HEK293 (cell line): ENCODE measurements around the gene IL11RA.

ENCODE experiments used
- CTCF ChIA-PET: fragments of 350-600 bp; formaldehyde crosslinking; extraction: SDS; loops from one replicate; lab custom pipeline; 2021; ENCODE audit warnings: antibody characterized with exemption; lab: Yijun Ruan, JAX
- POLR2A ChIA-PET: fragments of 300-600 bp; formaldehyde crosslinking; extraction: SDS; loops from one replicate; lab custom pipeline; 2020; ENCODE audit warnings: antibody characterized with exemption, inconsistent platforms; lab: Yijun Ruan, JAX
- H3K27ac ChIP-seq: fragments of 200-500 bp; sonication (Bioruptor generic); 2 replicates; pipeline ENCODE4 v1.5.1; 2014; ENCODE audit warnings: low read depth, low read length, control low read depth, inconsistent platforms; ENCODE audit errors: extremely low read depth
- H3K36me3 ChIP-seq, 2 experiments: fragments of 200-500 bp in 1 of 2; sonication (Bioruptor generic) in 1 of 2; 1 replicate in 1 of 2; 2 replicates in 1 of 2; pipeline ENCODE4 v1.5.1; 2014 to 2017; ENCODE audit warnings: inconsistent platforms in 2 of 2, low read length in 2 of 2; ENCODE audit not compliant: control insufficient read depth in 2 of 2, insufficient read depth in 1 of 2
- H3K4me1 ChIP-seq: fragments of 200-500 bp; sonication (Bioruptor generic); 2 replicates; pipeline ENCODE4 v1.5.1; 2014; ENCODE audit warnings: mild to moderate bottlenecking, low read length, inconsistent platforms; ENCODE audit not compliant: control insufficient read depth, insufficient read depth
- H3K4me3 ChIP-seq: 2 replicates; pipeline ENCODE4 v1.5.1; 2011; ENCODE audit warnings: low read depth, mild to moderate bottlenecking, control low read depth, low read length, moderate library complexity
- H3K9me3 ChIP-seq: fragments of 200-500 bp; sonication (Bioruptor generic); 2 replicates; pipeline ENCODE4 v1.5.1; 2014; ENCODE audit warnings: low read depth, low read length, inconsistent platforms; ENCODE audit not compliant: control insufficient read depth, insufficient read depth
- HIC1 ChIP-seq: fragments of 450-650 bp; formaldehyde crosslinking; IDR thresholded peaks from 2 replicates; pipeline ENCODE4 v1.5.1; 2016; ENCODE audit warnings: missing biosample characterization, missing genetic modification characterization
- KLF17 ChIP-seq: fragments of 450-650 bp; formaldehyde crosslinking; IDR thresholded peaks from 2 replicates; pipeline ENCODE4 v1.5.1; 2016; ENCODE audit warnings: missing biosample characterization, missing genetic modification characterization
- MEIS1 ChIP-seq: sonication (generic); formaldehyde crosslinking; IDR thresholded peaks from 2 replicates; pipeline ENCODE4 v1.8.1; 2022; ENCODE audit warnings: missing genetic modification reagents, mild to moderate bottlenecking, borderline replicate concordance
- REST ChIP-seq: fragments of 450-650 bp; formaldehyde crosslinking; IDR thresholded peaks from 2 replicates; pipeline ENCODE4 v1.5.1; 2016; ENCODE audit warnings: missing biosample characterization, missing genetic modification characterization
- ZBTB1 ChIP-seq: fragments of 450-650 bp; formaldehyde crosslinking; IDR thresholded peaks from 2 replicates; pipeline ENCODE4 v1.5.1; 2016; ENCODE audit warnings: missing biosample characterization, missing genetic modification characterization
- ZBTB17 ChIP-seq: fragments of 450-650 bp; formaldehyde crosslinking; IDR thresholded peaks from 2 replicates; pipeline ENCODE4 v1.5.1; 2016; ENCODE audit warnings: missing biosample characterization, missing genetic modification characterization
- ZIC2 ChIP-seq: fragments of 450-650 bp; formaldehyde crosslinking; IDR thresholded peaks from 2 replicates; pipeline ENCODE4 v1.5.1; 2016; ENCODE audit warnings: missing biosample characterization, missing genetic modification characterization
- ZNF140 ChIP-seq: fragments of 450-650 bp; formaldehyde crosslinking; IDR thresholded peaks from 2 replicates; pipeline ENCODE4 v1.5.1; 2016; ENCODE audit warnings: missing biosample characterization, missing genetic modification characterization
- ZNF510 ChIP-seq: fragments of 450-650 bp; formaldehyde crosslinking; IDR thresholded peaks from 2 replicates; pipeline ENCODE4 v1.5.1; 2018; ENCODE audit warnings: mild to moderate bottlenecking, missing genetic modification characterization, missing biosample characterization; ENCODE audit not compliant: insufficient replicate concordance
- ZNF521 ChIP-seq: fragments of 450-650 bp; formaldehyde crosslinking; IDR thresholded peaks from 2 replicates; pipeline ENCODE4 v1.5.1; 2017; ENCODE audit warnings: missing biosample characterization, mild to moderate bottlenecking, missing genetic modification characterization
- ZNF596 ChIP-seq: fragments of 450-650 bp; IDR thresholded peaks from 2 replicates; pipeline ENCODE4 v1.5.0; 2018; ENCODE audit warnings: missing biosample characterization, mild to moderate bottlenecking, missing genetic modification characterization, moderate library complexity
- ZNF626 ChIP-seq: fragments of 450-650 bp; sonication (Bioruptor Pico); formaldehyde crosslinking; IDR thresholded peaks from 2 replicates; pipeline ENCODE4 v1.5.1; 2018; ENCODE audit warnings: missing biosample characterization, missing genetic modification characterization, inconsistent platforms
- ZNF660 ChIP-seq: fragments of 450-650 bp; IDR thresholded peaks from 2 replicates; pipeline ENCODE4 v1.5.1; 2018; ENCODE audit warnings: missing biosample characterization, mild to moderate bottlenecking, missing genetic modification characterization
- ZNF664 ChIP-seq: fragments of 450-650 bp; formaldehyde crosslinking; IDR thresholded peaks from 2 replicates; pipeline ENCODE4 v1.5.1; 2016; ENCODE audit warnings: missing biosample characterization, missing genetic modification characterization
- ZNF677 ChIP-seq: fragments of 450-650 bp; IDR thresholded peaks from 2 replicates; pipeline ENCODE4 v1.5.0; 2018; ENCODE audit warnings: missing biosample characterization, mild to moderate bottlenecking, missing genetic modification characterization, moderate library complexity
- ZNF692 ChIP-seq: fragments of 450-650 bp; formaldehyde crosslinking; IDR thresholded peaks from 2 replicates; pipeline ENCODE4 v1.5.1; 2016; ENCODE audit warnings: missing biosample characterization, missing genetic modification characterization
- ZNF776 ChIP-seq: fragments of 450-650 bp; formaldehyde crosslinking; IDR thresholded peaks from 2 replicates; pipeline ENCODE4 v1.5.0; 2017; ENCODE audit warnings: missing biosample characterization, missing genetic modification characterization, borderline replicate concordance
- ZNF830 ChIP-seq: fragments of 450-650 bp; IDR thresholded peaks from 2 replicates; pipeline ENCODE4 v1.5.0; 2018; ENCODE audit warnings: missing biosample characterization, missing genetic modification characterization, low read depth, mild to moderate bottlenecking, moderate library complexity
- ZSCAN16 ChIP-seq: fragments of 450-650 bp; formaldehyde crosslinking; IDR thresholded peaks from 2 replicates; pipeline ENCODE4 v1.5.1; 2016; ENCODE audit warnings: missing biosample characterization, missing genetic modification characterization
- TF ChIP-seq, protein P1 (sequence below): fragments of 450-650 bp; formaldehyde crosslinking; IDR thresholded peaks from 2 replicates; pipeline ENCODE4 v1.5.1; 2016; ENCODE audit warnings: missing biosample characterization, missing genetic modification characterization
- TF ChIP-seq, protein P2 (sequence below): fragments of 450-650 bp; formaldehyde crosslinking; IDR thresholded peaks from 2 replicates; pipeline ENCODE4 v1.5.1; 2016; ENCODE audit warnings: missing biosample characterization, missing genetic modification characterization
- TF ChIP-seq, protein P3 (sequence below): fragments of 450-650 bp; formaldehyde crosslinking; IDR thresholded peaks from 2 replicates; pipeline ENCODE4 v1.5.1; 2016; ENCODE audit warnings: missing biosample characterization, missing genetic modification characterization

IL11RA gene

DNA sequence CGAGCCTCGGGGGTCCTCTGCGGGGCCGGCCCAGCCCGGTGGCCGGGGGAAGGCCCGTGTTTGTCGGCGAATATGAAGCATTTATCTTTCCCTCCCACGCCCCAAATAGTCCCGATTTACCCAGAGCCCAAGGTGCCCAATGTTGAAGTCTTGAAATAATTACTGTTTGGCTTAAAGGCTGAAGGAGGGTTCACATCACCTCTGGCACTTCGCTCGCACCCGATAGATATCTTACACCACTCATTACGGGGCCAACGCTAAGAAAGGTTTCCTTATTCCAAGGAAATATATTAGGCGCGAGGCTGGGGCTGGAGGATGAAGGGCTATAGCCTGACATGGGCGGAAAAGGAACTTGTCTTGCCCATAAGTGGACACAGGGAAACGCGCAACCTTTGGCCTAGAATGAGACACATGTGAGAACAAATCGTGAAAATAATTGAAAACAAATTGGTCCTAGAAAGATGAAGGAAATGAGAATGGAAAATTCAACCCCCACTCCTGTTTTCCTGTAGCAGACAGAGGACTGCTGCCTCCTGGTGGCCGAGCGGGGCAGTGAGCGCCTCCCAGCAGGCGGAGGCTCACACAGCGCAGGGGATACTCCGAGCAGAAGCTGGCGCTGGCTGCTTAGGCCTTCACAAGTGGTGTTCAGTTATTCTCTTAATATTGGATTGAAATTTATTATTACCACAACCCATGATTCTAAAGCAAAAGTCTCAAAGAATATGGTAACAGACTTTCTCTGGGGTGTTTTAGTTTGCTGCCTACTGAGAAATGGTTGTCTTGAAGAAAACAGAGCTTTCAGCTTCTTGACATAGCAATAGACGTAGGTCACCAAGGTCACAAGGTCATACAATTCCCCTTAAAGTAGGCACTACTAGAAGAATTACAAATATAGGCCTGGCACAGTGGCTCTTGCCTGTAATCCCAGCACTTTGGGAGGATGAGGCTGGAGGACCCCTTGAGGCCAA is 50.1 kb downstream of the IL11RA start (continued):
- TF ChIP-seq ZNF660 (tag by site-specific recombination) = 0 out of 2 replicates have a peak, but pooled peaks have one; percentile 29
- no peak for TF ChIP-seq ZSCAN16 (tag by site-specific recombination)
- TF ChIP-seq ZNF140 (tag by site-specific recombination) = no peak
- TF ChIP-seq ZNF626 = no peak
- TF ChIP-seq, protein P1, sequence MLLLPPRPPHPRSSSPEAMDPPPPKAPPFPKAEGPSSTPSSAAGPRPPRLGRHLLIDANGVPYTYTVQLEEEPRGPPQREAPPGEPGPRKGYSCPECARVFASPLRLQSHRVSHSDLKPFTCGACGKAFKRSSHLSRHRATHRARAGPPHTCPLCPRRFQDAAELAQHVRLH = no peak
- TF ChIP-seq REST (tag by site-specific recombination) = no peak
- TF ChIP-seq ZNF596 (tag by site-specific recombination) = no peak
- TF ChIP-seq ZBTB1 = no peak
- TF ChIP-seq ZNF521 (tag by site-specific recombination) = no peak
- no peak for TF ChIP-seq ZNF677 (tag by site-specific recombination)
- TF ChIP-seq, protein P2, sequence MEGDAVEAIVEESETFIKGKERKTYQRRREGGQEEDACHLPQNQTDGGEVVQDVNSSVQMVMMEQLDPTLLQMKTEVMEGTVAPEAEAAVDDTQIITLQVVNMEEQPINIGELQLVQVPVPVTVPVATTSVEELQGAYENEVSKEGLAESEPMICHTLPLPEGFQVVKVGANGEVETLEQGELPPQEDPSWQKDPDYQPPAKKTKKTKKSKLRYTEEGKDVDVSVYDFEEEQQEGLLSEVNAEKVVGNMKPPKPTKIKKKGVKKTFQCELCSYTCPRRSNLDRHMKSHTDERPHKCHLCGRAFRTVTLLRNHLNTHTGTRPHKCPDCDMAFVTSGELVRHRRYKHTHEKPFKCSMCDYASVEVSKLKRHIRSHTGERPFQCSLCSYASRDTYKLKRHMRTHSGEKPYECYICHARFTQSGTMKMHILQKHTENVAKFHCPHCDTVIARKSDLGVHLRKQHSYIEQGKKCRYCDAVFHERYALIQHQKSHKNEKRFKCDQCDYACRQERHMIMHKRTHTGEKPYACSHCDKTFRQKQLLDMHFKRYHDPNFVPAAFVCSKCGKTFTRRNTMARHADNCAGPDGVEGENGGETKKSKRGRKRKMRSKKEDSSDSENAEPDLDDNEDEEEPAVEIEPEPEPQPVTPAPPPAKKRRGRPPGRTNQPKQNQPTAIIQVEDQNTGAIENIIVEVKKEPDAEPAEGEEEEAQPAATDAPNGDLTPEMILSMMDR (tag by site-specific recombination) = peak; percentile 59
- TF ChIP-seq ZNF692 = no peak
- TF ChIP-seq ZBTB17 (tag by site-specific recombination) = 0 out of 2 replicates have a peak, but pooled peaks have one; percentile 15
- no peak for TF ChIP-seq ZNF664 (tag by site-specific recombination)
- TF ChIP-seq ZIC2 (tag by site-specific recombination) = 0 out of 2 replicates have a peak, but pooled peaks have one; percentile 10

DNA sequence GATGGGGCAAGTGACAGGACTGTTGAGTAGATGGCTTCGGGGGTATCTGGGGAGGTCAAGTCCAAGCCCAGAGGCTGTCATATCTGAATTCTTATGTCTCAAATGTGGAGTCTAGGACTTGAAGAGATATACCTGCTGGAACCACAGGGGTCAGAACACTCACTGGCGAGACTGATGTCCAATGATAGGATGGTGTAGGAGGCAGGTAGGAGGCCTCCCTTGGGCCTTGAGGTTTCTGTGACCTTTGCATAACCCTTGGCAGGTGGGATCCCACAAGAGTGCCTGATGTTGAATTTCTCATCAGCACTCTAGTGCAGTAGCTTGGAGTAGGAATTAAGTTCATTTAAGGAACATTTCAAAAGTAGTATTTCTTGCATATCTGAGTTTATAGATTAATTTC is 55.1 kb downstream of the IL11RA start:
- Histone ChIP-seq H3K36me3 (no peaks in the 10 kb centered on the region), H3K4me3 (no peak overlapping the region), H3K4me1 (no peaks in the 10 kb centered on the region), H3K27ac (no peak overlapping the region), H3K9me3 (no peaks in the 10 kb centered on the region)
- ChIA-PET POLR2A (no interaction called here), CTCF (interaction anchor here (0.6 kb wide), 1 partner anchor 407 kb away, joined by 6 read pairs; no protein-coding TSS in a partner anchor)
- TF ChIP-seq HIC1 (tag by site-specific recombination) (no peak), ZNF776 (tag by site-specific recombination) (no peak), KLF17 (no peak), ZNF510 (tag by site-specific recombination) (no peak), MEIS1 (CRISPR knock-in tag) (no peak), ZNF830 (tag by site-specific recombination) (no peak)
- TF ChIP-seq, protein P3, sequence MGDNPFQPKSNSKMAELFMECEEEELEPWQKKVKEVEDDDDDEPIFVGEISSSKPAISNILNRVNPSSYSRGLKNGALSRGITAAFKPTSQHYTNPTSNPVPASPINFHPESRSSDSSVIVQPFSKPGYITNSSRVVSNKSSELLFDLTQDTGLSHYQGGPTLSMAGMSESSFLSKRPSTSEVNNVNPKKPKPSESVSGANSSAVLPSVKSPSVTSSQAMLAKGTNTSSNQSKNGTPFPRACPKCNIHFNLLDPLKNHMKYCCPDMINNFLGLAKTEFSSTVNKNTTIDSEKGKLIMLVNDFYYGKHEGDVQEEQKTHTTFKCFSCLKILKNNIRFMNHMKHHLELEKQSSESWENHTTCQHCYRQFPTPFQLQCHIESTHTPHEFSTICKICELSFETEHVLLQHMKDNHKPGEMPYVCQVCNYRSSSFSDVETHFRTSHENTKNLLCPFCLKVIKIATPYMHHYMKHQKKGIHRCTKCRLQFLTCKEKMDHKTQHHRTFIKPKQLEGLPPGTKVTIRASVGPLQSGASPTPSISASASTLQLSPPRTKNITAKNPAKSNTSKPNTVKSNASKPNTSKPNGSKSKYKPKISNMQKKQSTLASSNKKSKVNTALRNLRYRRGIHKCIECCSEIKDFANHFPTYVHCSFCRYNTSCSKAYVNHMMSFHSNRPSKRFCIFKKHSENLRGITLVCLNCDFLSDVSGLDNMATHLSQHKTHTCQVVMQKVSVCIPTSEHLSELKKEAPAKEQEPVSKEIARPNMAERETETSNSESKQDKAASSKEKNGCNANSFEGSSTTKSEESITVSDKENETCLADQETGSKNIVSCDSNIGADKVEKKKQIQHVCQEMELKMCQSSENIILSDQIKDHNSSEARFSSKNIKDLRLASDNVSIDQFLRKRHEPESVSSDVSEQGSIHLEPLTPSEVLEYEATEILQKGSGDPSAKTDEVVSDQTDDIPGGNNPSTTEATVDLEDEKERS (tag by site-specific recombination) = no peak
